HEK293 (cell line): ENCODE results near the gene ADAM19.

Experiments
- CTCF ChIP-seq: fragments of 450-650 bp; formaldehyde crosslinking; IDR thresholded peaks from 2 replicates; pipeline ENCODE4 v1.5.1; 2016; ENCODE audit warnings: missing biosample characterization, missing genetic modification characterization
- ZBTB20 ChIP-seq: fragments of 450-650 bp; formaldehyde crosslinking; IDR thresholded peaks from 2 replicates; pipeline ENCODE4 v1.5.1; 2016; ENCODE audit warnings: missing biosample characterization, missing genetic modification characterization
- ZNF133 ChIP-seq: fragments of 450-650 bp; formaldehyde crosslinking; IDR thresholded peaks from 2 replicates; pipeline ENCODE4 v1.5.1; 2016; ENCODE audit warnings: missing biosample characterization, missing genetic modification characterization
- ZNF175 ChIP-seq: fragments of 450-650 bp; formaldehyde crosslinking; IDR thresholded peaks from 2 replicates; pipeline ENCODE4 v1.5.1; 2016; ENCODE audit warnings: missing biosample characterization, missing genetic modification characterization
- ZNF280D ChIP-seq: fragments of 450-650 bp; formaldehyde crosslinking; IDR thresholded peaks from 2 replicates; pipeline ENCODE4 v1.5.1; 2016; ENCODE audit warnings: missing biosample characterization, missing genetic modification characterization
- ZNF335 ChIP-seq: fragments of 450-650 bp; formaldehyde crosslinking; conservative IDR thresholded peaks from 2 replicates; pipeline ENCODE4 v1.5.1; 2016; ENCODE audit warnings: missing biosample characterization, missing genetic modification characterization
- ZNF510 ChIP-seq: fragments of 450-650 bp; formaldehyde crosslinking; IDR thresholded peaks from 2 replicates; pipeline ENCODE4 v1.5.1; 2018; ENCODE audit warnings: mild to moderate bottlenecking, missing genetic modification characterization, missing biosample characterization; ENCODE audit not compliant: insufficient replicate concordance
- ZNF521 ChIP-seq: fragments of 450-650 bp; formaldehyde crosslinking; IDR thresholded peaks from 2 replicates; pipeline ENCODE4 v1.5.1; 2017; ENCODE audit warnings: missing biosample characterization, mild to moderate bottlenecking, missing genetic modification characterization

- TF ChIP-seq ZNF510 (tag by site-specific recombination) (no peak), ZNF175 (no peak), ZBTB20 (tag by site-specific recombination) (no peak), ZNF133 (tag by site-specific recombination) (no peak), ZNF521 (no peak), CTCF (tag by site-specific recombination) (no peak), ZNF280D (tag by site-specific recombination) (no peak), ZNF335 (tag by site-specific recombination) (no peak)
Measured at GRCh38 chr5:157539503-157540022, 36.0 kb downstream of the ADAM19 start.
